MM.1S (cell line): Measurements from ENCODE around the gene GALNTL6.

Experiments used
- DNase-seq: peaks from one replicate; pipeline ENCODE4 v3.0.0-alpha.2; 2015
- H2AFZ ChIP-seq: fragments of 300-600 bp; sonication (generic); 2 replicates; pipeline ENCODE4 v1.6.0; 2016; ENCODE audit warnings: antibody characterized with exemption, low read length
- H3F3A ChIP-seq: fragments of 300-600 bp; sonication (generic); 2 replicates; pipeline ENCODE4 v1.6.1; 2016; ENCODE audit warnings: mild to moderate bottlenecking, antibody characterized with exemption, low read length, moderate library complexity, mixed read lengths; ENCODE audit not compliant: insufficient read depth
- H3K27ac ChIP-seq: fragments of 300-600 bp; sonication (generic); 2 replicates; pipeline ENCODE4 v1.5.1; 2016; ENCODE audit warnings: mild to moderate bottlenecking, low read length
- H3K27me3 ChIP-seq: fragments of 300-600 bp; sonication (generic); replicated peaks from 2 replicates; pipeline ENCODE4 v1.6.0; 2016; ENCODE audit warnings: low read length; ENCODE audit not compliant: insufficient read depth
- H3K36me3 ChIP-seq: fragments of 300-600 bp; sonication (generic); replicated peaks from 2 replicates; pipeline ENCODE4 v1.6.1; 2016; ENCODE audit warnings: mild to moderate bottlenecking, low read length, mixed read lengths; ENCODE audit not compliant: insufficient read depth
- H3K4me1 ChIP-seq: fragments of 300-600 bp; sonication (generic); 2 replicates; pipeline ENCODE4 v1.6.1; 2016; ENCODE audit warnings: low read length, mixed read lengths
- H3K4me2 ChIP-seq: fragments of 300-600 bp; sonication (generic); 2 replicates; pipeline ENCODE4 v1.6.0; 2016; ENCODE audit warnings: low read depth, low read length
- H3K4me3 ChIP-seq: fragments of 300-600 bp; sonication (generic); 2 replicates; pipeline ENCODE4 v1.5.1; 2016; ENCODE audit warnings: low read length, mixed read lengths
- H3K79me2 ChIP-seq: fragments of 300-600 bp; sonication (generic); 2 replicates; pipeline ENCODE4 v1.6.1; 2016; ENCODE audit warnings: mixed run types, low read length, mixed read lengths
- H3K9ac ChIP-seq: fragments of 300-600 bp; sonication (generic); 2 replicates; pipeline ENCODE4 v1.6.1; 2016; ENCODE audit warnings: low read length, mixed read lengths
- H3K9me2 ChIP-seq: fragments of 300-600 bp; sonication (generic); replicated peaks from 2 replicates; pipeline ENCODE4 v1.6.1; 2016; ENCODE audit warnings: mild to moderate bottlenecking, low read length, mixed read lengths; ENCODE audit not compliant: insufficient read depth
- H3K9me3 ChIP-seq: fragments of 300-600 bp; sonication (generic); replicated peaks from 2 replicates; pipeline ENCODE4 v1.6.1; 2016; ENCODE audit warnings: mild to moderate bottlenecking, low read length, mixed read lengths; ENCODE audit not compliant: insufficient read depth
- H4K20me1 ChIP-seq: fragments of 300-600 bp; sonication (generic); 2 replicates; pipeline ENCODE4 v1.6.1; 2016; ENCODE audit warnings: mild to moderate bottlenecking, low read length, moderate library complexity, mixed read lengths; ENCODE audit not compliant: insufficient read depth
- CTCF ChIP-seq: fragments of 300-600 bp; sonication (generic); IDR thresholded peaks from 2 replicates; pipeline ENCODE4 v1.5.1; 2016; ENCODE audit warnings: antibody characterized with exemption, low read length, mixed read lengths
- EZH2 ChIP-seq: fragments of 300-600 bp; sonication (generic); optimal IDR thresholded peaks from 2 replicates; pipeline ENCODE3; 2017; ENCODE audit warnings: low read depth, mild to moderate bottlenecking, antibody characterized with exemption, low read length, mixed read lengths
- EZH2phosphoT487 ChIP-seq: fragments of 300-600 bp; sonication (generic); IDR thresholded peaks from 2 replicates; pipeline ENCODE4 v1.6.1; 2018; ENCODE audit warnings: antibody characterized with exemption, low read length

Gene GALNTL6

GRCh38 chr4:172163215-172163614 is 350.0 kb downstream of the GALNTL6 start:
- DNase-seq, result no peak
- Histone ChIP-seq H3K27ac (no peak overlapping the region), H3K4me3 (no peak overlapping the region), H3K79me2 (no peaks in the 10 kb centered on the region), H3K27me3 (no peaks in the 10 kb centered on the region), H3K9me3 (no peaks in the 10 kb centered on the region), H3K9ac (no peak overlapping the region), H3K9me2 (no peaks in the 10 kb centered on the region; the same call in 1 of the 2 replicates), H4K20me1 (no peaks in the 10 kb centered on the region), H3K36me3 (no peaks in the 10 kb centered on the region), H3K4me1 (no peaks in the 10 kb centered on the region; the same call in 1 of the 2 replicates), H3F3A (no peaks in the 10 kb centered on the region), H3K4me2 (no peak overlapping the region), H2AFZ (no peak overlapping the region)
- no peak for TF ChIP-seq EZH2
- no peak for TF ChIP-seq CTCF
- no peak for TF ChIP-seq EZH2phosphoT487

- no peak overlapping the region for H3K4me3 ChIP-seq
- TF ChIP-seq EZH2phosphoT487 (no peak), CTCF (no peak), EZH2 (no peak)
- DNase-seq, result no peak
- H3K79me2 ChIP-seq, result no peaks in the 10 kb centered on the region
- no peaks in the 10 kb centered on the region for H3K4me1 ChIP-seq
- no peaks in the 10 kb centered on the region for H3K27me3 ChIP-seq
- H3K9me3 ChIP-seq, result no peaks in the 10 kb centered on the region
- H3K9me2 ChIP-seq, result no peaks in the 10 kb centered on the region
- no peaks in the 10 kb centered on the region for H3F3A ChIP-seq
- no peak overlapping the region for H3K4me2 ChIP-seq
- H3K9ac ChIP-seq, result no peak overlapping the region
- H2AFZ ChIP-seq, result no peak overlapping the region
- H3K36me3 ChIP-seq, result no peaks in the 10 kb centered on the region
- H3K27ac ChIP-seq, result no peak overlapping the region
- H4K20me1 ChIP-seq, result no peaks in the 10 kb centered on the region
Observed at GRCh38 chr4:172168888-172169287, 355.7 kb downstream of the GALNTL6 start.

- Histone ChIP-seq H3K4me2 (no peak overlapping the region), H3K27ac (no peak overlapping the region), H3K4me3 (no peak overlapping the region), H3K36me3 (no peaks in the 10 kb centered on the region), H3K9ac (no peak overlapping the region), H3K27me3 (no peaks in the 10 kb centered on the region), H3K9me2 (no peaks in the 10 kb centered on the region), H2AFZ (no peak overlapping the region), H3K4me1 (no peaks in the 10 kb centered on the region), H3K79me2 (no peaks in the 10 kb centered on the region), H4K20me1 (no peaks in the 10 kb centered on the region), H3F3A (no peaks in the 10 kb centered on the region), H3K9me3 (no peaks in the 10 kb centered on the region)
- TF ChIP-seq EZH2phosphoT487 (no peak), CTCF (no peak), EZH2 (no peak)
- no peak for DNase-seq
Observed at GRCh38 chr4:172169871-172170270, 356.7 kb downstream of the GALNTL6 start.
